ENCODE data around the gene MAPKAPK3. TPM values are rescaled to one million over a fixed set of nuclear protein-coding genes. Genes with fewer than 3 reads are reported as not detected.
A peak's percentile ranks its signal among the peaks of the same experiment; 100 is the strongest.

Gene MAPKAPK3
- 100 to 1,000 TPM; 204 to 205 TPM for total RNA-seq

DNA sequence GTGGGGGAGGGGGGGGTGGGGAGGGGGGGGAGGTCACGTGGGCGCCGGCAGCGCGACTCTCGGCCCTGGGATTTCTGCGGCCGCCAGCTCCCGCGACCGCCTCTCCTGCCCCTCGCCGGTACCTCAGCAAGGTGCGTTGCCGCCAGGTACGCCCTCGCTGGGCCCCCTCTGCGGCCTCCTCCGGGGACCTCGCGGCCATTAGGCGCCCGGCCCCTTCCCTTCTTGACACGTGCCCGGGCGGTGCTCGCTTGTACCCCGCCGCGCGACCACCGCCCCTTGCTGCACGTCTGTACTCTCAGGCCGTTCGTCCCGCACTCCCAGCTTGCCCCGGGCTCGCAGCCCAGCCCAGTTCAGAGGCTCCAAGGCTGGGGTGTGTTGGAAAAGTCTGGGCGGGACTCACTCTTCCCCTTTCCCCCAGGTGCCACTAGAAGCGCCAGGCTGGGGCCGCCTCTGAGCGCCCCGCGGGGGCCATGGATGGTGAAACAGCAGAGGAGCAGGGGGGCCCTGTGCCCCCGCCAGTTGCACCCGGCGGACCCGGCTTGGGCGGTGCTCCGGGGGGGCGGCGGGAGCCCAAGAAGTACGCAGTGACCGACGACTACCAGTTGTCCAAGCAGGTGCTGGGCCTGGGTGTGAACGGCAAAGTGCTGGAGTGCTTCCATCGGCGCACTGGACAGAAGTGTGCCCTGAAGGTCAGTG, at the start of gene MAPKAPK3:
TSS of gene MAPKAPK3 (plus strand) at position 56 of the 696 bp plus-strand sequence. CDS start at position 471, 415 bp downstream.
- intact Hi-C loops (cut with micrococcal nuclease) = loop anchor here (5.0 kb wide), 2 partner anchors 35 to 770 kb away; partner anchors contain the start of gene MANF
- Mint-ChIP-seq H3K27me3 (no peaks in the 10 kb centered on the region), H3K9me3 (no peaks in the 10 kb centered on the region), H3K27ac (peak within 1 kb of the TSS; percentile 94), H3K4me3 (peak within 1 kb of the TSS; percentile 94), H3K36me3 (ENCODE audit: low read depth) (peaks cover 82% of the 10 kb centered on the region), H3K4me1 (ENCODE audit: low read depth) (peaks cover 49% of the 10 kb centered on the region)
- TF ChIP-seq, protein P1, sequence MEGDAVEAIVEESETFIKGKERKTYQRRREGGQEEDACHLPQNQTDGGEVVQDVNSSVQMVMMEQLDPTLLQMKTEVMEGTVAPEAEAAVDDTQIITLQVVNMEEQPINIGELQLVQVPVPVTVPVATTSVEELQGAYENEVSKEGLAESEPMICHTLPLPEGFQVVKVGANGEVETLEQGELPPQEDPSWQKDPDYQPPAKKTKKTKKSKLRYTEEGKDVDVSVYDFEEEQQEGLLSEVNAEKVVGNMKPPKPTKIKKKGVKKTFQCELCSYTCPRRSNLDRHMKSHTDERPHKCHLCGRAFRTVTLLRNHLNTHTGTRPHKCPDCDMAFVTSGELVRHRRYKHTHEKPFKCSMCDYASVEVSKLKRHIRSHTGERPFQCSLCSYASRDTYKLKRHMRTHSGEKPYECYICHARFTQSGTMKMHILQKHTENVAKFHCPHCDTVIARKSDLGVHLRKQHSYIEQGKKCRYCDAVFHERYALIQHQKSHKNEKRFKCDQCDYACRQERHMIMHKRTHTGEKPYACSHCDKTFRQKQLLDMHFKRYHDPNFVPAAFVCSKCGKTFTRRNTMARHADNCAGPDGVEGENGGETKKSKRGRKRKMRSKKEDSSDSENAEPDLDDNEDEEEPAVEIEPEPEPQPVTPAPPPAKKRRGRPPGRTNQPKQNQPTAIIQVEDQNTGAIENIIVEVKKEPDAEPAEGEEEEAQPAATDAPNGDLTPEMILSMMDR (IDR thresholded peaks at IDR 0.05) = no peak
- ATAC-seq = peak; percentile 0
- DNase-seq = peak; percentile 52
- CTCF ChIA-PET = interaction anchor here (1.0 to 25.1 kb wide), 23 partner anchors 9 to 794 kb away, joined by 3 to 769 read pairs (median 10); partner anchors contain the start of genes C3orf18, DOCK3 and HEMK1
- POLR2A ChIA-PET = interaction anchor here (1.0 to 25.6 kb wide), 10 partner anchors 10 to 768 kb away, joined by 3 to 2276 read pairs (median 14); partner anchors contain the start of genes C3orf18, DOCK3, HEMK1 and MANF

DNA sequence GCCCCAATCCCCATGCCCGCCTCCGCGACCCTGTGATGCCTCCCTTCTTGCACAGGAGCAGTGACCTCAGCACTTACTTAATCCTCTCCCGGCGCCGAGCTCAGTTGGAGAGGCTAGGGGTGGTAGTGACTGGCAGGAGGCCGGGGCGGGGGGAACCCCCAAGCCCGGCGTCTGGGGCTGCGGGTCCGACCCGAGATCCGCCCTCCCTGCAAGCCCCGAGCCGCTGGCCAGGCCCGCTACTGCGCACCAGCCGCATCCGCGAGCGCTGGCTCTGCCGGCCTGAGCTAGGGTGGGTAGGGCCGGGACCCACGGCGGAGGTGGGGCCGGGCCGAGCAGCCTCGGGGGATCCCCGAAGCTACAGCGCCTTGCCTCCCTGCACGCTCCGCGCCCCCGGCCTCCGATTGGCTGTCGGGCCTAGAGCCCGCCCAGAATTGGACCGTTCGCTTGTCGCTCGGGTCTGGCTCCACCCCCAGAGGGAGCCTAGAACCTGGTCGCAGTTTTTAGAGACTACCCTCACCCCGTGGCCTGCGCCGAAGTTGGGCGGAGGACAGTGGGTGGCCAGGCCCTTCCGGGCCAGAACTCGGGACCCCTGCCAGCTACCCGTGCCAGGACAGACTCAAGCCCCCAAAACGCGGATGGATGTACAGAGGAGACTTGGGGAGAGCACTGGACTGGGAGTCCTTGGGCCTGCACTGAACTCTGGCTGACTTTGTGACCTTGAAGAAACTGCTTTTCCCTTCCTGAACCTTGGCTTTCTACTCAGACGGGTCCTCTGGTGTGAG, 49.4 kb upstream of the MAPKAPK3 start, which contains the start of gene C3orf18:
TSS of gene C3orf18 (minus strand) at position 362 of the 782 bp plus-strand sequence. CDS start 2,048 bp downstream, outside the sequence.
- H3K36me3 Mint-ChIP-seq (ENCODE audit: low read depth) = peaks cover 48% of the 10 kb centered on the region
- POLR2A ChIA-PET = interaction anchor here (0.7 to 18.9 kb wide), 10 partner anchors 8 to 268 kb away, joined by 3 to 2276 read pairs (median 8); partner anchors contain the start of genes CISH, HYAL3, MAPKAPK3 and NAA80
- DNase-seq = peak; percentile 98

DNA sequence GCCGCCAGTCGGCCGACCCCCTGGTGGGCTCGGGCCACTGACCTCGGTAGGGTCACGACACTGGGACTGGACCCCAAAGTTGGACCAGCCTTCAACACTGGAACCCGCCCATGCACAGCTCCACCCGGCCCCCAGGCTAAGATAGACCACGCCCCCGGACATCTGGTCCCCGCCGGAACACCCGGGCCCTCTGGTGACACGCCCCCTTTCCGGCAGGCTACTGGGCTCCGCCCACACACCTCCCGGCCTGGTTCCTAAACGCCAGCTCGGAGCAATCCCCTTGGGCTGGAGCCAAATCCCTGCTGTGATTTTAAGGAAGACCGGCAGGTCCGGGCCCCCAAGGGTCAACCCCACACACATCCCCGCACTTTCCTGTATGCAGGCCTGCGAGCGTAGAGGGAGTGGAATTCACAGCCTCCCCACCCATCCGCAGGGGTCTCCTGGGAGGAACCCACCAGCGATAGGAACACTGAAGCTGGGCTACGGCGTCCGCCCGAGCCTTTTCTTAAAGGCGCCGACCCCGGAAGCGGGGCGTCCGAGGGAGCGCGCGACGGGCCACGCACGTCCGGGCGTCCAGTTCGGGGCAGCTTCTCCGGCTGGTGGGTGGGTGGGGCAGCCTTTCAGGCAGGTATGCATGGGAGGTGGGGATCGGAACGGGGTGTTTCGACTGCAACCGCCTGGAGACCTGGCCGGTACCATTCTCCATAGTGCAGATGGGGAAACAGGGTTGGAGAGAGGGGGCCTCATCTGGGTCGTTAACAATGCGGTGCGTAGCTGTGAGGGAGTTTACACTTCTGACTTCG, 47.8 kb upstream of the MAPKAPK3 start, which contains the start of gene HEMK1:
TSS of gene HEMK1 (plus strand) at position 576 of the 803 bp plus-strand sequence. CDS start 1,583 bp downstream, outside the sequence.
- DNase-seq (peak; percentile 99), ATAC-seq (peak; percentile 38)
- TF ChIP-seq, protein P1 (IDR thresholded peaks at IDR 0.05) = no peak
- ChIA-PET CTCF (interaction anchor here (0.8 to 14.6 kb wide), 7 partner anchors 21 to 821 kb away, joined by 3 to 769 read pairs (median 7); partner anchors contain the start of genes CISH and MAPKAPK3), POLR2A (interaction anchor here (0.9 to 18.9 kb wide), 17 partner anchors 9 to 823 kb away, joined by 3 to 2276 read pairs (median 5); partner anchors contain the start of genes CISH, MAPKAPK3 and RASSF1)
- Mint-ChIP-seq H3K27me3 (peaks cover 2% of the 10 kb centered on the region), H3K36me3 (ENCODE audit: low read depth) (peaks cover 64% of the 10 kb centered on the region), H3K4me3 (peak within 1 kb of the TSS; percentile 91), H3K4me1 (ENCODE audit: low read depth) (peaks cover 47% of the 10 kb centered on the region), H3K27ac (peak within 1 kb of the TSS; percentile 98), H3K9me3 (no peaks in the 10 kb centered on the region)
- intact Hi-C loops (cut with micrococcal nuclease) = no loop called here

More for the DNA sequence above, 49.4 kb upstream of the MAPKAPK3 start, which contains the start of gene C3orf18:
- intact Hi-C loops (cut with micrococcal nuclease) = no loop called here
- Mint-ChIP-seq H3K27me3 (no peaks in the 10 kb centered on the region), H3K27ac (peak within 1 kb of the TSS; percentile 98), H3K4me1 (ENCODE audit: low read depth) (peaks cover 45% of the 10 kb centered on the region), H3K9me3 (no peaks in the 10 kb centered on the region), H3K4me3 (peak within 1 kb of the TSS; percentile 91)
- CTCF ChIA-PET = interaction anchor here (1.2 to 14.6 kb wide), 6 partner anchors 22 to 220 kb away, joined by 3 to 769 read pairs (median 19); partner anchors contain the start of genes CISH and MAPKAPK3
- TF ChIP-seq, protein P1 (IDR thresholded peaks at IDR 0.05) = no peak
- peak; percentile 73 for ATAC-seq

DNA sequence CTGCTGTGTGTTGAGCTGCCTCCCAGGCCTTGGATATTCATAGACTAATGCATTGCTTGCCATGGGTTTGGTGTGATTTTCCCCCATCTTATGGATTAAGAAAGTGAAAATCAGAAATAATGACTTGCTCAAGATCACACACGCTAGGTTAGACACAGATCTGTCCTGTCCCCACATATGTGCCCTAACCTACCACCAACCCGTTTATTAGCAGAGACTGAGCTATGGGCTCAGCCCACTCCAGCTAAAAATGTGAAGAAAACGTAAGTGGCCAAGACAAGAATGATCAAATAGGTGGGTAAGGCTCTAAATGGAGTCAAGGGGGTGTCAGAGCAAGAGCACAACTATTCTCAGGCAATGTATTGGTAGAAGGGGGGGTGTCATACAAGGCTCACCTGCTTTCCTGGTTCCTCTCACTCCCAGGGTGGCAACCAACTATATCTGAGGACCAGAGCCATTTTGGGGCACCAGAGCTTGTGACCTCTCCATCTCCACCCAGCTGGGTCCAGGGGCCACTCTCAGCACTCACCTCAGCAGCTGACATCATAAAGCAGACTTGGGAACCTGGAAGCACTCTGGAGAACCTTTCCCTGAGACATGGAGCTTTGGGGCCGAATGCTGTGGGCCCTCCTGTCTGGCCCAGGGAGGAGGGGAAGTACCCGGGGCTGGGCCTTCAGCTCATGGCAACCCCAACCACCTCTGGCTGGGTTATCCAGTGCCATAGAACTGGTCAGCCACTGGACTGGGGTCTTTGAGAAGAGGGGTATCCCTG, 46.3 kb upstream of the MAPKAPK3 start:
- CTCF ChIA-PET = interaction anchor here (0.8 to 14.6 kb wide), 6 partner anchors 19 to 82 kb away, joined by 3 to 769 read pairs (median 22); partner anchors contain the start of genes CISH and MAPKAPK3
- intact Hi-C loops (cut with micrococcal nuclease) = no loop called here

More for the DNA sequence above, 46.3 kb upstream of the MAPKAPK3 start:
- peaks cover 67% of the 10 kb centered on the region for H3K36me3 Mint-ChIP-seq (ENCODE audit: low read depth)
- DNase-seq (peak; percentile 30), ATAC-seq (no peak)
- peaks cover 2% of the 10 kb centered on the region for H3K27me3 Mint-ChIP-seq
- TF ChIP-seq, protein P1 (IDR thresholded peaks at IDR 0.05) = no peak
- H3K4me3 Mint-ChIP-seq = peak overlapping the region; percentile 91
- H3K4me1 Mint-ChIP-seq (ENCODE audit: low read depth) = peaks cover 57% of the 10 kb centered on the region
- no peaks in the 10 kb centered on the region for H3K9me3 Mint-ChIP-seq
- POLR2A ChIA-PET = interaction anchor here (0.8 to 18.9 kb wide), 14 partner anchors 8 to 232 kb away, joined by 3 to 2276 read pairs (median 7); partner anchors contain the start of genes CISH, MAPKAPK3, RASSF1 and ZMYND10
- H3K27ac Mint-ChIP-seq = peak overlapping the region; percentile 93

All from activated CD8-positive, alpha-beta T cell treated with anti-CD3 and anti-CD28 coated beads for 36 hours (primary cell).